Measurements from ENCODE around the gene PNMT.

DNA sequence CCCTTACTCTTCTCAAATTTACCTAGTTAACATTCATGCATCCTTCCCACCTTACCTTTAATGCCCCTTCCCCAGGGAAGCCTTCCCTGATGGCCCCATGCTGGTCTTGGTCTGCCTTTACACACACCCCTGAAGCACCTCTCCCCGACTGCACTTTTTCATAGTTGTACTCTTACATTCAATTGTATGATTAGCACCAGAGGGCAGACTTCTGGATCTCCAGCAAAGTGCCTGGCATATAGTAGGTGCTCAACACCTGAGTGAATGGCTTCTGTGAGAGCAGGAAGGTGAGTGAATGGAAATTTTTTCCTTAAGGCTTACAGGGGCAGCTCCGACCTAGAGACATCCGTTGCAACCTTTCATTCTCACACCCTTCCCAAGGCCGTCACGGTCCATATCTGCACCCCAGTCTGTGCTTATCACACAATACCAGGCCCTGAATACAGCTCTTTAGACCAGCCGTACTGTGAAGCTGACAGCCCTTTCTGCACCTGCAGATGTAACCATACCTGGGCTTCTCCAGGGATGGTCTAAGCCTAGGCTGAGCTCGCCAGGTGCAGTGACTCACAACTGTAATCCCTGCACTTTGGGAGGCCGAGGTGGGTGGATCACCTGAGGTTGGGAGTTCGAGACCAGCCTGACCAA is 15.2 kb downstream of the PNMT start:
- TF ChIP-seq, protein P1, sequence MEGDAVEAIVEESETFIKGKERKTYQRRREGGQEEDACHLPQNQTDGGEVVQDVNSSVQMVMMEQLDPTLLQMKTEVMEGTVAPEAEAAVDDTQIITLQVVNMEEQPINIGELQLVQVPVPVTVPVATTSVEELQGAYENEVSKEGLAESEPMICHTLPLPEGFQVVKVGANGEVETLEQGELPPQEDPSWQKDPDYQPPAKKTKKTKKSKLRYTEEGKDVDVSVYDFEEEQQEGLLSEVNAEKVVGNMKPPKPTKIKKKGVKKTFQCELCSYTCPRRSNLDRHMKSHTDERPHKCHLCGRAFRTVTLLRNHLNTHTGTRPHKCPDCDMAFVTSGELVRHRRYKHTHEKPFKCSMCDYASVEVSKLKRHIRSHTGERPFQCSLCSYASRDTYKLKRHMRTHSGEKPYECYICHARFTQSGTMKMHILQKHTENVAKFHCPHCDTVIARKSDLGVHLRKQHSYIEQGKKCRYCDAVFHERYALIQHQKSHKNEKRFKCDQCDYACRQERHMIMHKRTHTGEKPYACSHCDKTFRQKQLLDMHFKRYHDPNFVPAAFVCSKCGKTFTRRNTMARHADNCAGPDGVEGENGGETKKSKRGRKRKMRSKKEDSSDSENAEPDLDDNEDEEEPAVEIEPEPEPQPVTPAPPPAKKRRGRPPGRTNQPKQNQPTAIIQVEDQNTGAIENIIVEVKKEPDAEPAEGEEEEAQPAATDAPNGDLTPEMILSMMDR (conservative IDR thresholded peaks at IDR 0.05) = no peak
- no peak for TF ChIP-seq EZH2 (IDR thresholded peaks at IDR 0.05; ENCODE audit: low read depth)
